PC-9 (cell line): ENCODE results near the gene LRRFIP1. TPM values are rescaled to one million over a fixed set of nuclear protein-coding genes. Genes with fewer than 3 reads are reported as not detected.

ENCODE experiments used
- BruUV-seq: library from RNA; stranded (reverse); fragments of 400-500 nt; replicated peaks from 2 replicates; lab custom pipeline; 2021; lab: Mats Ljungman, UMichigan
- CTCF ChIA-PET: fragments of 300-600 bp; sonication (Branson Sonifier 250); formaldehyde crosslinking; loops from one replicate; lab custom pipeline; 2022; ENCODE audit warnings: antibody characterized with exemption; lab: Charles Lee
- POLR2A ChIA-PET: fragments of 300-600 bp; sonication (Branson Sonifier 250); formaldehyde crosslinking; loops from one replicate; lab custom pipeline; 2022; ENCODE audit warnings: antibody characterized with exemption; ENCODE audit not compliant: unreplicated experiment; lab: Charles Lee
- DNase-seq, 2 experiments: peaks; one replicate each; pipeline versions ENCODE4 v3.0.0 to v3.0.0-alpha.2; 2015 to 2022; ENCODE audit warnings: mixed read lengths in 1 of 2
- H2AFZ ChIP-seq: fragments of 200-600 bp; sonication (generic); 2 replicates; pipeline ENCODE4 v1.8.1; 2017; ENCODE audit warnings: antibody characterized with exemption
- H3F3A ChIP-seq: fragments of 200-600 bp; sonication (generic); 2 replicates; pipeline ENCODE4 v1.8.1; 2017; ENCODE audit warnings: antibody characterized with exemption, mild to moderate bottlenecking, low read depth; ENCODE audit not compliant: insufficient read depth
- H3K27ac ChIP-seq: fragments of 200-600 bp; sonication (generic); 2 replicates; pipeline ENCODE4 v1.6.1; 2016; ENCODE audit warnings: mixed run types
- H3K27me3 ChIP-seq: fragments of 200-600 bp; sonication (generic); 2 replicates; pipeline ENCODE4 v1.6.1; 2016; ENCODE audit warnings: low read depth, mixed run types; ENCODE audit not compliant: insufficient read depth
- H3K36me3 ChIP-seq: fragments of 200-600 bp; sonication (generic); 2 replicates; pipeline ENCODE4 v1.6.1; 2016; ENCODE audit warnings: low read depth, mixed run types
- H3K4me1 ChIP-seq: fragments of 200-600 bp; sonication (generic); replicated peaks from 2 replicates; pipeline ENCODE4 v1.6.1; 2016; ENCODE audit warnings: mixed run types; ENCODE audit not compliant: insufficient read depth
- H3K4me2 ChIP-seq: fragments of 200-600 bp; sonication (generic); 2 replicates; pipeline ENCODE4 v1.6.1; 2017; ENCODE audit warnings: mixed run types
- H3K4me3 ChIP-seq: fragments of 200-600 bp; sonication (generic); 2 replicates; pipeline ENCODE4 v1.6.1; 2016; ENCODE audit warnings: mixed run types
- H3K79me2 ChIP-seq: fragments of 200-600 bp; sonication (generic); 2 replicates; pipeline ENCODE4 v1.6.1; 2017; ENCODE audit warnings: low read depth, mixed run types
- H3K9me2 ChIP-seq: fragments of 200-600 bp; sonication (generic); 2 replicates; pipeline ENCODE4 v1.8.1; 2017; ENCODE audit warnings: mild to moderate bottlenecking; ENCODE audit not compliant: insufficient read depth
- H3K9me3 ChIP-seq: fragments of 200-600 bp; sonication (generic); 2 replicates; pipeline ENCODE4 v1.8.1; 2016; ENCODE audit warnings: low read depth; ENCODE audit not compliant: insufficient read depth
- H4K20me1 ChIP-seq: fragments of 200-600 bp; sonication (generic); 2 replicates; pipeline ENCODE4 v1.8.1; 2017; ENCODE audit not compliant: insufficient read depth
- EZH2 ChIP-seq: fragments of 200-600 bp; sonication (generic); IDR thresholded peaks from 2 replicates; pipeline ENCODE4 v1.8.0; 2017; ENCODE audit warnings: antibody characterized with exemption, low read depth
- intact Hi-C: fragments of 100-400 bp; cut with micrococcal nuclease; formaldehyde crosslinking; loops from one replicate; pipeline ENCODE4 v1.10.0; 2022; ENCODE audit not compliant: unreplicated experiment
- total RNA-seq: library from RNA; stranded (reverse); gene quantifications from 2 replicates; pipeline ENCODE4 v1.2.3, GENCODE V29; 2021
- TF ChIP-seq, protein P1 (sequence below): fragments of 200-600 bp; sonication (generic); conservative IDR thresholded peaks from 2 replicates; pipeline ENCODE4 v1.6.1; 2017; ENCODE audit warnings: mixed run types, antibody characterized with exemption, mild to moderate bottlenecking, moderate library complexity

LRRFIP1 gene
- total RNA-seq, 1 experiment from 2014 or later, result 238 TPM

DNA sequence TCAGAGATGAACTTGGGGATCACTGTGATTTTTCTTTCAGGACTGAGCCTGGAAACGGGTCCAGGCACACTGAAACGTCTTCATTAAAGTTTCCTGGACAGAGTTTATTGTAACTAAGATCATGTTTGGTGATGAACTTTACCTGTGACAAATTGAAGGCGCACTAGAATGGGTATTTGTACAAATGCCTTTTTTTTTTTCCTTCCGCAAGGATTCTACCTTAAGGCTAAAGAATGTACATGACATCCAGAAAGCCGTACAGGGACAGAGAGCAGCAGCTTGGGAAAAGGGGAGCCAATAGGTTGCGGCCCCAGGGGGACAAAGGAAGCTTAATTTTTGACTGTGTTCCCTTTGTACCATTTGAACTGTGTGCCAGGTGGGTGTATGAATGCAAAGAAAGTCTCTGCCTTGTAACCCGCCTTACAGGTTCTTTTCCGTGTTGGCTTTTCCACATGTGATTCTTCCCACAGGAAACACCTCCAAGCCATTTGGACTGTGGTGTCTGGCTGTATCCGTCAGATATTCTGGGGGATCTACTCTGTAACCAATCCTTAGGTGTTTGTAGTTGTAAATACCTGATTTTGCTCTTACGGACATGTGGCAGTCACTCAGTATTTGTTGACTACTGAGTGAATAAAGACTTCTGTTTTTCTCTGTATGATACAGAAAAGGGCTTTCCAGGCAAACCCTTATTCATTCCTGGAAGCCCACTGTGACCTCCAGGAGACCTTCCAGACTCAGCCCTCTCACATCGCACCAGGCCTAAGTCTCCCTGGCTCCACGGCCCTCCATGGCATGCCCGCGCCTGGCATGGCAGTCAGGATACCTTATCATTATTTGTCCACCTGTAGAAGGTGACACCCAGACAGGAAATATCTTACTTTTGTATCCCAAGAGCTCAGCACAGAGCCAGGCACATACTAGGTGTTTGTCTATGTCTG, 1.1 kb downstream of the LRRFIP1 start:
- H3K36me3 ChIP-seq, result no peaks in the 10 kb centered on the region
- H3K79me2 ChIP-seq, result no peaks in the 10 kb centered on the region
- ChIA-PET CTCF (interaction anchor here (1.0 kb wide), 1 partner anchor 45 kb away, joined by 3 read pairs; no protein-coding TSS in a partner anchor), POLR2A (interaction anchor here (0.6 kb wide), 3 partner anchors 17 to 125 kb away, joined by 4 to 9 read pairs (median 5); no protein-coding TSS in a partner anchor)
- H4K20me1 ChIP-seq, result no peaks in the 10 kb centered on the region
- intact Hi-C loops, result no loop called here
- TSS peak; percentile 56 for BruUV-seq
- peak overlapping the region; percentile 67 for H3K4me2 ChIP-seq
- H3K27ac ChIP-seq, result no peak overlapping the region
- peak overlapping the region; percentile 47; the same call in 1 of the 2 replicates for H3K4me3 ChIP-seq
- no peaks in the 10 kb centered on the region for H3K9me2 ChIP-seq
- peaks cover 31% of the 10 kb centered on the region for H3K27me3 ChIP-seq
- H3F3A ChIP-seq, result peaks cover 10% of the 10 kb centered on the region; the same call in 1 of the 2 replicates
- no peak for TF ChIP-seq EZH2
- TF ChIP-seq, protein P1, sequence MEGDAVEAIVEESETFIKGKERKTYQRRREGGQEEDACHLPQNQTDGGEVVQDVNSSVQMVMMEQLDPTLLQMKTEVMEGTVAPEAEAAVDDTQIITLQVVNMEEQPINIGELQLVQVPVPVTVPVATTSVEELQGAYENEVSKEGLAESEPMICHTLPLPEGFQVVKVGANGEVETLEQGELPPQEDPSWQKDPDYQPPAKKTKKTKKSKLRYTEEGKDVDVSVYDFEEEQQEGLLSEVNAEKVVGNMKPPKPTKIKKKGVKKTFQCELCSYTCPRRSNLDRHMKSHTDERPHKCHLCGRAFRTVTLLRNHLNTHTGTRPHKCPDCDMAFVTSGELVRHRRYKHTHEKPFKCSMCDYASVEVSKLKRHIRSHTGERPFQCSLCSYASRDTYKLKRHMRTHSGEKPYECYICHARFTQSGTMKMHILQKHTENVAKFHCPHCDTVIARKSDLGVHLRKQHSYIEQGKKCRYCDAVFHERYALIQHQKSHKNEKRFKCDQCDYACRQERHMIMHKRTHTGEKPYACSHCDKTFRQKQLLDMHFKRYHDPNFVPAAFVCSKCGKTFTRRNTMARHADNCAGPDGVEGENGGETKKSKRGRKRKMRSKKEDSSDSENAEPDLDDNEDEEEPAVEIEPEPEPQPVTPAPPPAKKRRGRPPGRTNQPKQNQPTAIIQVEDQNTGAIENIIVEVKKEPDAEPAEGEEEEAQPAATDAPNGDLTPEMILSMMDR, result no peak
- no peak overlapping the region for H2AFZ ChIP-seq
- no peaks in the 10 kb centered on the region for H3K4me1 ChIP-seq
- H3K9me3 ChIP-seq, result no peaks in the 10 kb centered on the region
- DNase-seq, result no peak

DNA sequence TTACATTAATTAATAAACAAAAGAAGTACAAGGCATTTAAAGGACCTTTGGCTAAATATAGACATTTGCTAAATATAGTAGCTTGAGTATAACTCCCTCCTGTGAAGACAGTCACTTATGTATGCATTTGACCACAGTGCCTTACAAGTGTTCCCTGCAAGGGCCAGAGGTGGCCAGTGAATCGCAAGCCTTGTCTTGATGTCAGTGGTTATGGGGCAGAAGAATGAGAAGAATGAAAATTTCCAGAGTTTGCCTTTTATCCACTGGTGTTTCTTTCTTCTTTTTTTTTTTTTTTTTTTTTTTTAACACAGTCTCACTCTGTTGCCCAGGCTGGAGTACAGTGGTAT, 1.8 kb downstream of the LRRFIP1 start:
- TF ChIP-seq EZH2, result no peak
- TF ChIP-seq, protein P1, result no peak
- H3F3A ChIP-seq, result peaks cover 10% of the 10 kb centered on the region; the same call in 1 of the 2 replicates
- CTCF ChIA-PET, result no interaction called here

DNA sequence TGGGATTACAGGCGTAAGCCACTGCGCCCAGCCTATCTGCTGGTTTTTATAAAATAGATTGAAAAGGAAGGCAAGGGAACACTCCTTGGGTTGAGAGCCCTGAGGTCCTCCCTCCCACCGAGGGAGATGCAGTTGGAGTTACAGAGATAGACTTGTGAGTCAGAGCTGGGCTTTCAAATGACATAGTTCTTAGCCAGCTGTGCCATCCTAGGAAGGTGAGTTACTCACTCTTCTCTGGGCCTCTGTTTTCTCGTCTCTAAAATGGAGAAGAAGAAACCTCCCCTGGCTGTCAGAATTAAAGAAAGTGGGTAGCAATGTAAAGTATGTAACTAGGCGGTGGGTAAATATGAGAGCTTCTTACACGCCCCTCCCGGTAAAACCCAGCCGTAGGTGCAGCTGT, 2.4 kb downstream of the LRRFIP1 start:
- Histone ChIP-seq H2AFZ (no peak overlapping the region), H3F3A (peaks cover 10% of the 10 kb centered on the region; the same call in 1 of the 2 replicates), H3K36me3 (no peaks in the 10 kb centered on the region), H4K20me1 (no peaks in the 10 kb centered on the region), H3K9me2 (no peaks in the 10 kb centered on the region), H3K4me2 (no peak overlapping the region), H3K79me2 (no peaks in the 10 kb centered on the region), H3K4me3 (no peak overlapping the region), H3K4me1 (no peaks in the 10 kb centered on the region), H3K27ac (no peak overlapping the region), H3K27me3 (peaks cover 34% of the 10 kb centered on the region), H3K9me3 (peaks cover 3% of the 10 kb centered on the region; the same call in 1 of the 2 replicates)
- ChIA-PET CTCF (no interaction called here), POLR2A (no interaction called here)
- no TSS peak for BruUV-seq
- TF ChIP-seq, protein P1, result no peak
- TF ChIP-seq EZH2, result no peak
- no peak for DNase-seq
- intact Hi-C loops, result no loop called here

More for the DNA sequence above, 1.8 kb downstream of the LRRFIP1 start:
- no peaks in the 10 kb centered on the region for H3K9me2 ChIP-seq
- BruUV-seq, result no TSS peak
- H3K9me3 ChIP-seq, result no peaks in the 10 kb centered on the region
- H3K4me3 ChIP-seq, result no peak overlapping the region
- no peak overlapping the region for H3K4me2 ChIP-seq
- intact Hi-C loops, result no loop called here
- H3K27me3 ChIP-seq, result peaks cover 33% of the 10 kb centered on the region
- POLR2A ChIA-PET, result no interaction called here
- DNase-seq, result no peak
- H2AFZ ChIP-seq, result no peak overlapping the region
- no peaks in the 10 kb centered on the region for H3K79me2 ChIP-seq
- H3K27ac ChIP-seq, result no peak overlapping the region
- no peaks in the 10 kb centered on the region for H4K20me1 ChIP-seq
- no peaks in the 10 kb centered on the region for H3K4me1 ChIP-seq
- no peaks in the 10 kb centered on the region for H3K36me3 ChIP-seq
